ENCODE data around the gene GANAB. TPM values are rescaled to one million over a fixed set of nuclear protein-coding genes. Genes with fewer than 3 reads are reported as not detected.

Gene GANAB
- 164 and 256 TPM in 2 replicates for total RNA-seq

DNA sequence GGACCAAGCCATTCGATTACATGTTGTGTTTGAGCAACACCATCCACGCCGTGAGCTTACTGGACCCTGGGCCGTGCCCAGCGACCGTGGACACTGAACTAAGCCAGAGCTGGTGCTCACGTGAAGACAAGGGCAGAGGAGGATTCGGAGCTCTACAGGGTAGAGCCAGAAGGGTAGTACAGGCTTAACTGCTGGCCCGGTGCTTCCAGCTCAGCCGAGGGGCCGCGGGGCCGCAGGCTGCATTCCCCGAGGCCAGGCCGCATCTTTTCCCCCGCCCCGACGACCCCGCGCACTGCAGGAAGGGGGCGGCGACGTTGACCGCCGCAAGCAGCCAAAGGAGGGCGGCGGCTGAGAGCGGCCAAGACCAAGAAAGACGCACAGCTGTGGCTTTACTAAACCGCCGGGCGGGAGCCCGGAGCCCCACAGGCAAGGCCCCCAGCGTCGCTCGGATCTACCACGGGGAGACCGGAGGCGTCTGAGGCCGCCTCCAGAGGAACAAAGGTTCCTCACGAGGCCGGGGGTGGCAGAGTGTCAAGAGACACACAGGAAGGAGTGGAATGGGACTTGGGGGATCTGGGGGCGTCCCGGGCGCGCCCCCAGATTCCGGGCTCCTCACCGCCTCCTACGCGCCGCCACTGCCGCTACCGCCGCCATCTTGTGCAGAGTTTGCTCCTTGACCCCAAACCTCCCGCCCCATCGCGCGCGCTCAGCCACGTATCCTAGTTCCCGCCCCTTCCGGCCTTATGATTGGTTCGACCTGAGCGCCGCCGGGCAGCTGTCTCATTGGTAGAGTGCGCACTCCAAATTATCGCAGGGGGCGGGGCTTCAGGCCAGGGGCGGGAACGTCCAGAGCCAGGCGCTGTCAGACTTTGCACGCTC is at the start of gene GANAB:
GANAB (minus strand) TSS at position 668 of the 879 bp plus-strand sequence; CDS start at position 654, 14 bp downstream.

DNA sequence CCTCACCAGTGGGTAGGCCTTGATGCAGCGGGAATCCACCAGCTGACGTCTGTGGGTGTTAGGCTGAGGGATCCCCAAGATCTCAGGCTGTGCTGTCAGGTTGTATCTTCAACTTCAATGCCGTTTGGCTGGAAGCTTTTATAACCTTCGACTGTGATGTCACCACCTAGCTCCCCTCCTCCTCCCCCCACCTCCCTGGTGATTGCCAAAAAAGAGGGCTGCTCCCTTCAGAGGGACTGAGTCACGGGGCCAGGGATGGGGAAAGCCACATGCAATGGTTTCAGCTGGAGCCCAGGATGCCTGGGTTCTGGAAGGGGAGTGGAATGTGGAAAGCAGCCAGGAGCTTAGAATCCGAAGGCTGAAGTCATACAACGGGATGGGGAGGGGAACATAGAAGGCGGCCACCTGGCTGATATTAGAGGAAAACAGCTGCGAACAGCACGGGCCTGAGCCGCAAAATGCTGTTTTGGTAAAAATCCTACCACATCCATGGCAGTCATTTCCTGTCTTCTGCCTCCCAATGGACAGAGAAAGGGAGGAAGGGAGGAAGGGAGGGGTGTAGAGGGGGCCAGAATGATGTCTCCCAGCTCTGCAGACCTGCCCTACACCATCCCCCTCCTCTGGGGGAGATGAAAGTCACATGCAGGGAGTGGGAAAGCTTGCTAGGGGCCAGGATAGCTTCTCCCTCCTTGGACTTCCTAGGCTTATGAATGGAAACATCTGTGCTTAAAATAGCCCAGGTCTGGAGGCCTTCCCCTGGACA is 43.2 kb upstream of the GANAB start, which contains the start of gene LRRN4CL:
LRRN4CL (minus strand) TSS at position 110 of the 763 bp plus-strand sequence. CDS start 1,022 bp downstream, outside the sequence.

DNA sequence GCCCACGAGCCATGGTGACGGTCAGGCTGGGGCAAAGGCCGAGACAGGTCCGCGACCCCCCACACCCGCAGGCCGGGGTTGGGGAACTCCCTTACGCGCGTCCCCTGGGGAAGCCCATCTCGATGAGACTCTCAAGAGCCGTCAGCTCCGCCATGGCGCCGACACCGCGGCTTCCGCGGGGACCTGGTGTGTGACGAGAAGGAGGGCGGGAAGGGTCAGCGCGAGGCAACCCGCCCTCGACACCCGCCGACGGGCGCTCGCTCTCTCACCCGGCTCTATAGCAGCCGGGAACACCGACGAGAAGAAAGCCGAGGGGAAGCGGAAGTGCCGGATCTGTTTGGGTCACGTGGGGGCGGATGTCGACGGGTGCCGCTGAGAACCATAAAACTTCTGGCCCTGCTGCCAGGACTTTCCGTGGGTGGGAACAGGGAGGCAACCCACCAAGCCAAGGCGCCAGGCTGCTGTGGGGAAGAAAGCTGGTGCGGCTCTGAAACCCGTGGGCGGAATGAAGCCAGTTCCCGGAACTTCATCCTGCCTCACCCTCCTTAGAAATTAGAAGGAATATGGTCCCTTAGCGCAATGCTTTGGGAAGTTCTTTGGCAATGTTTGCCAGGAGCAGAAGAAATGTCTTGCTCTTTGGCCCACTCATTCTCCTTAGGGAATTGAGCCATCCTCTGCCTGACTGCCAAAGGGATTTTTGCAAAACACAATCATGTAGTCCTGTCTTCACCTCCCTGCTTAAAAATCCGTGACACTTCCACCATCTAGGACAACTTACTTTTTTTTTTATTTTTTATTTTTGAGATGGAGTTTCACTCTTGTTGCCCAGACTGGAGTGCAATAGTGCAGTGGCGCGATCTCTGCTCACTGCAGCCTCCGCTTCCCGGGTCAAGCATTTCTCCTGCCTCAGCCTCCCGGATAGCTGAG is 32.6 kb upstream of the GANAB start, which contains the start of gene UBXN1:
UBXN1 (minus strand) TSS at position 304 of the 927 bp plus-strand sequence; CDS start at position 154, 150 bp downstream.

GRCh38 chr11:62671608-62672389 is 25.4 kb upstream of the GANAB start, which contains the start of the genes LBHD1 and UQCC3:
LBHD1 (minus strand) TSS chr11:62672267; CDS start chr11:62670031, 2,236 bp downstream.
UQCC3 (plus strand) TSS chr11:62671673; CDS start chr11:62671746, 73 bp downstream.

DNA sequence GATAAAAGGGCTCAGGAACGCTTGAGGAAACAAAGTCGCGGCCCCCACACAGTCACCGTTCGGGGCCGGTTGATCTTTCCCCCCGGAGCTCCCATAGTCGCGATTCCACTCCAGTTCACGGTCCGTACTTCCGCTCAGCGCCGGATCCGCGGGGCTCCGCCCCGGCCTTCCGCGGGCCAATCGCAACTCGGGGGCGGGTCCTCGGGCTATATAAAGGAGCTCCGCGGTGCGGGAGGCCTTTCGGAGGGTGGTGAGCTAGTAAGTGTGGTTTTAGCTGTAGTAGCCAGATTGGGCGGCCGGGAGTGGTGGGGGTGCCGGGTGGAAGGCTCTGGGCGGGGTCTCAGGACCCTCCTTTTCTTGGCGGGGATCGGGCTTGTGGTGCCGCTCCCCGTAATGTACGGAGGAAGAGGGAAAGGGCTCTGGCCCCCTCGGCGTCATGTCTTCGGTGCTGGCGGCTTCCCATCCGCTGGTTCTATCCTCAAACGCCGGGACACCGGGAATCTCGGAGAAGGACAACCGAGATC is 18.7 kb upstream of the GANAB start, which contains the start of the genes C11orf98 and CSKMT:
C11orf98 (minus strand) TSS at position 136 of the 524 bp plus-strand sequence; CDS start at position 95, 41 bp downstream.
CSKMT (plus strand) TSS at position 238 of the 524 bp plus-strand sequence. CDS start 568 bp downstream, outside the sequence.

GRCh38 chr11:62621567-62622470 is 24.6 kb downstream of the GANAB start, which contains the start of gene B3GAT3:
B3GAT3 (minus strand) TSS chr11:62621986; CDS start chr11:62621947, 39 bp downstream.

GRCh38 chr11:62612366-62613290 is 33.8 kb downstream of the GANAB start, which contains the start of the genes EML3 and ROM1:
EML3 (minus strand) TSS chr11:62612775; CDS start chr11:62612457, 318 bp downstream.
ROM1 (plus strand) TSS chr11:62613257; CDS start chr11:62613282, 25 bp downstream.

DNA sequence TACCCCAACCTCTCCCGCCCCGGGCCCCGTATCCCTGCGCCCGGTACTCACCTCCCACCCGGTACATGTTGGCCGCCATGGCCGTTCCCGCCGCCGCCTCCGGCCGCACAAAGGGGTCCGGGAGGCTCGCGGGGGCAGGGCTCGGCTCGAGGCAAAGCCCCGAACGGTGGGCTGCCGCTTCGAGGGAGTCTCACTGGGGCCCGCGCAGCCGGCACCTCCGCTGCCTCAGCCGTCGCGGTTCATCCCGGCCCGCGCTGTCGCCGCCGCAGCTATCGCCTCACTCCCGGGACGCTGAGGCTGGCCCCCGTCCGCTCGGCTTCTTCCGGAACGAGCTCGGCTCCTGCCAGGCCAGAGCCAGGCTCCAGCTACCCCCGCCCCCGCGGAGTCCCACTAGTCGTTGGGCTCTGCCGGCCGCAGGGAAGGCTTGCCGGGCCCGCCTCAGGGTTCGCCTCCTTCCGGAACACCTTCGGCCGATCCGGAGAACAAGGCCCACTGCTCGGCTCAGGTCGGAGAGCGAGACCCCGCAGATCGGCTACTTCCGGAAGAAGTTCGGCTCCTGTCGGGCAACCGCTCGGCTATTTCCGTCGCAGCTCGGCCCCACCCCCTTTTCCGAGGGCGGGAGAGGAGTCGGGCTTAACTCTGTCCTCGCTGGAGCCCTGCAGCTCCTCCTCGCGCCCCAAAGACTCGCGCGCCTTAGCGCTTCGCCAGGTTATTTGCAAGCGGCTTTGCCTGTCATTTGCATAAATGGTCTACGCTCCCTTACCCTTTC is 44.9 kb downstream of the GANAB start, which contains the start of gene MTA2:
MTA2 (minus strand) TSS at position 494 of the 769 bp plus-strand sequence; CDS start at position 79, 415 bp downstream.

DNA sequence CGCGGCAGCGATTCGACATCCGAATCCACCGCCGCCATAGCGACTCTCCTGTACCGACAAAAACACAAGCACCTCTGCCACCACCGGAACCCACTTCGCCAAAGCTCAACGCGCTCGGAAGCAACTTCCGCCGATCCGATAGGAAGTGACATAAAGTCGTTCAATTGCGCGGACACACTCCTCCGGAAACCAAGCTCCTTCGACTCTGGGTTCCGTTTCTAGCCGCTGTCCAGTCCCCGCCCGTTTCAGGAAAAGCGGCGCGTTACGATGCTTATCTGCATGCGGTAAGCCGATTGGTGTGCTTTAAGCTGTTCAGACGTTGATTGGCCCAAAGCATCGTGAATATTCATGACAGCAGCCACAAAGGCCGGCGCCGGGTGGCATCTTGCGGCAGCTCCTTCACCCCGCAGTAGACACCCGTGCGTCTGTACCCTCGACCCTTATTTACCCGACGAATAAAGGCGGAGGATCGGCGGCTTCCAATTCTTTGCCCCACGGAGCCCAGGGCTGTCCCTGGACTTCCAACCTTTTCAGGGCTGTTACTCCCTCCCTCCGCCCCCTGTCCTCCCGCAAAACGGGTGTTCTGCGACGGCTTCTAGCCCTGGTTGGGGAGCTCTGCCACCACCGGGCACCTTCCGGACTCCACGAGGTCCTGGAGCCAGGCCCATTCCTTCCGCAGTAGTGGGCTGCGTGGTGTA is 54.8 kb downstream of the GANAB start, which contains the start of gene TUT1:
TUT1 (minus strand) TSS at position 76 of the 698 bp plus-strand sequence; CDS start at position 38, 38 bp downstream.

Small RNA genes within 50 kb of the gene (small RNA-seq; reads per million reads assigned to genes)
- gene AP001458.1 (not detected), gene SNORA57 (not detected)

Other genes with a start within 250 kb of the GANAB start
- gene SCGB1A1, start 227.6 kb downstream of the GANAB start, total RNA-seq: not detected in 2 replicates
- gene AHNAK, start 99.8 kb downstream of the GANAB start, total RNA-seq: 1,365 and 1,551 TPM in 2 replicates
- 1,098 and 1,125 TPM in 2 replicates for gene EEF1G, start 72.7 kb downstream of the GANAB start, total RNA-seq
- gene TUT1, start 55.1 kb downstream of the GANAB start, total RNA-seq: 5.9 and 6.2 TPM in 2 replicates
- 114 and 152 TPM in 2 replicates for gene MTA2, start 44.7 kb downstream of the GANAB start, total RNA-seq
- 42.0 and 48.3 TPM in 2 replicates for gene EML3, start 33.8 kb downstream of the GANAB start, total RNA-seq
- gene ROM1, start 33.4 kb downstream of the GANAB start, total RNA-seq: 0.54 and 4.7 TPM in 2 replicates
- gene B3GAT3, start 24.6 kb downstream of the GANAB start, total RNA-seq: 25.2 and 27.9 TPM in 2 replicates
- gene INTS5, start 6.7 kb upstream of the GANAB start, total RNA-seq: 27.5 and 32.8 TPM in 2 replicates
- gene C11orf98, start 18.6 kb upstream of the GANAB start, total RNA-seq: 22.4 and 30.1 TPM in 2 replicates
- 6.2 and 14.1 TPM in 2 replicates for gene CSKMT, start 18.7 kb upstream of the GANAB start, total RNA-seq
- 5.5 and 6.2 TPM in 2 replicates for gene UQCC3, start 25.1 kb upstream of the GANAB start, total RNA-seq
- gene LBHD1, start 25.7 kb upstream of the GANAB start, total RNA-seq: 5.1 and 6.0 TPM in 2 replicates
- 96.7 and 148 TPM in 2 replicates for gene UBXN1, start 32.5 kb upstream of the GANAB start, total RNA-seq
- gene LRRN4CL, start 42.9 kb upstream of the GANAB start, total RNA-seq: 0.39 and 0.87 TPM in 2 replicates
- gene BSCL2, start 60.8 kb upstream of the GANAB start, total RNA-seq: 72.6 and 84.4 TPM in 2 replicates
- gene GNG3, start 61.1 kb upstream of the GANAB start, total RNA-seq: 0.79 TPM in 1 of 2 replicates, not detected in the other
- 9.3 and 13.0 TPM in 2 replicates for gene HNRNPUL2, start 80.8 kb upstream of the GANAB start, total RNA-seq
- 28.7 and 34.1 TPM in 2 replicates for gene TTC9C, start 81.9 kb upstream of the GANAB start, total RNA-seq
- 25.9 and 32.9 TPM in 2 replicates for gene ZBTB3, start 107.5 kb upstream of the GANAB start, total RNA-seq
- 51.0 and 53.5 TPM in 2 replicates for gene POLR2G, start 115.0 kb upstream of the GANAB start, total RNA-seq
- 18.2 and 20.4 TPM in 2 replicates for gene TAF6L, start 124.8 kb upstream of the GANAB start, total RNA-seq
- 40.4 and 47.3 TPM in 2 replicates for gene TMEM179B, start 140.8 kb upstream of the GANAB start, total RNA-seq
- 18.5 and 21.0 TPM in 2 replicates for gene TMEM223, start 145.4 kb upstream of the GANAB start, total RNA-seq
- gene NXF1, start 158.8 kb upstream of the GANAB start, total RNA-seq: 33.9 and 38.5 TPM in 2 replicates
- gene STX5, start 185.4 kb upstream of the GANAB start, total RNA-seq: 51.8 and 64.6 TPM in 2 replicates
- gene TEX54, start 186.2 kb upstream of the GANAB start, total RNA-seq: not detected in 2 replicates
- 27.7 and 86.8 TPM in 2 replicates for gene WDR74, start 193.0 kb upstream of the GANAB start, total RNA-seq
- 83.6 and 208 TPM in 2 replicates for gene SLC3A2, start 234.3 kb upstream of the GANAB start, total RNA-seq